ENCODE results near the gene RPS10.

DNA sequence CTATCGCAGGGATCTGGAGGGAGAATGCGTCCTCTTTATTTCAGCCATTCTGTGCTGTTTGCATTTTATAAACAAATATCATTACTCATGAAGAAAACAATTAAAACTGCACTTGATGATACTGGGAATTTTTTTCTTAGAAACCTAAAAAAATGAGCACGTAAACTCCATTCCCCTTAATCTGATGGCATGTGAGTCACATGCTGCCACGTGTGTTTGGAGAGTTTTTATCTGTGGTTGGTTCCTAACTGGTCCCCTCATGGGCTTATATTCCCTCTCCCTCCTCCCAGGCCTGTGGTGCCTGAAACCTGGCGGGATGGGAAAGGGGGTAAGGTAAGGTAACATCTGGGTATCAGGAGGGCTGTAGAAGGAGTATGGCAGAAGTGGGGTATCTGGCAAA is 46.6 kb upstream of the RPS10 start:
- TF ChIP-seq, protein P1, sequence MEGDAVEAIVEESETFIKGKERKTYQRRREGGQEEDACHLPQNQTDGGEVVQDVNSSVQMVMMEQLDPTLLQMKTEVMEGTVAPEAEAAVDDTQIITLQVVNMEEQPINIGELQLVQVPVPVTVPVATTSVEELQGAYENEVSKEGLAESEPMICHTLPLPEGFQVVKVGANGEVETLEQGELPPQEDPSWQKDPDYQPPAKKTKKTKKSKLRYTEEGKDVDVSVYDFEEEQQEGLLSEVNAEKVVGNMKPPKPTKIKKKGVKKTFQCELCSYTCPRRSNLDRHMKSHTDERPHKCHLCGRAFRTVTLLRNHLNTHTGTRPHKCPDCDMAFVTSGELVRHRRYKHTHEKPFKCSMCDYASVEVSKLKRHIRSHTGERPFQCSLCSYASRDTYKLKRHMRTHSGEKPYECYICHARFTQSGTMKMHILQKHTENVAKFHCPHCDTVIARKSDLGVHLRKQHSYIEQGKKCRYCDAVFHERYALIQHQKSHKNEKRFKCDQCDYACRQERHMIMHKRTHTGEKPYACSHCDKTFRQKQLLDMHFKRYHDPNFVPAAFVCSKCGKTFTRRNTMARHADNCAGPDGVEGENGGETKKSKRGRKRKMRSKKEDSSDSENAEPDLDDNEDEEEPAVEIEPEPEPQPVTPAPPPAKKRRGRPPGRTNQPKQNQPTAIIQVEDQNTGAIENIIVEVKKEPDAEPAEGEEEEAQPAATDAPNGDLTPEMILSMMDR (optimal IDR thresholded peaks at IDR 0.05 in 1 of 3, IDR thresholded peaks at IDR 0.05 in 1 of 3, conservative IDR thresholded peaks at IDR 0.05 in 1 of 3; ENCODE audit: extremely low read depth in 1 of 3, insufficient read depth in 2 of 3, low read length in 3 of 3), result no peak
- no peak for TF ChIP-seq EZH2 (IDR thresholded peaks at IDR 0.05; ENCODE audit: low read length)

All from keratinocyte (primary cell).